Activated CD8-positive, alpha-beta T cell treated with anti-CD3 and anti-CD28 coated beads for 36 hours (primary cell): Measurements from ENCODE around the gene KXD1. TPM values are rescaled to one million over a fixed set of nuclear protein-coding genes. Genes with fewer than 3 reads are reported as not detected.

Experiments
- ATAC-seq: fragments of 200-7000 bp; cut with Tn5 transposase; one replicate; pipeline ENCODE4 v1.10.0; 2021; ENCODE audit warnings: mild to moderate bottlenecking, moderate library complexity
- CTCF ChIA-PET: fragments of 350-600 bp; sonication (Branson Sonifier 250); formaldehyde crosslinking; loops from one replicate; lab custom pipeline; 2021; ENCODE audit warnings: antibody characterized with exemption; lab: Charles Lee
- POLR2A ChIA-PET: fragments of 350-600 bp; sonication (Branson Sonifier 250); formaldehyde crosslinking; loops from one replicate; lab custom pipeline; 2021; ENCODE audit warnings: antibody characterized with exemption; lab: Charles Lee
- DNase-seq: peaks from one replicate; pipeline ENCODE4 v3.0.0-alpha.2; 2020
- H3K27ac Mint-ChIP-seq: one replicate; pipeline ENCODE4 v1.8.0; 2021; ENCODE audit warnings: mild to moderate bottlenecking, mixed read lengths
- H3K27me3 Mint-ChIP-seq: one replicate; pipeline ENCODE4 v1.8.0; 2021; ENCODE audit warnings: mixed read lengths
- H3K36me3 Mint-ChIP-seq: one replicate; pipeline ENCODE4 v1.8.0; 2021; ENCODE audit warnings: low read depth, mixed read lengths
- H3K4me1 Mint-ChIP-seq: one replicate; pipeline ENCODE4 v1.8.0; 2021; ENCODE audit warnings: low read depth, mixed read lengths
- H3K4me3 Mint-ChIP-seq: one replicate; pipeline ENCODE4 v1.8.0; 2021; ENCODE audit warnings: mild to moderate bottlenecking, moderate library complexity, mixed read lengths
- H3K9me3 Mint-ChIP-seq: one replicate; pipeline ENCODE4 v1.8.0; 2021; ENCODE audit warnings: mixed read lengths
- CTCF ChIP-seq: fragments of 200-600 bp; IDR thresholded peaks from one replicate; pipeline ENCODE4 v1.8.0; 2022; ENCODE audit warnings: antibody characterized with exemption, mild to moderate bottlenecking
- intact Hi-C: fragments of 100-400 bp; cut with micrococcal nuclease; formaldehyde crosslinking; loops from one replicate; pipeline ENCODE4 v1.10.0; 2022
- total RNA-seq, 2 experiments: library from RNA; stranded (reverse); gene quantifications; one replicate each; pipeline ENCODE4 v1.2.3, GENCODE V29; 2021

The KXD1 gene
- total RNA-seq, 2 experiments from 2014 or later = 137 to 142 TPM

GRCh38 chr19:18603958-18604819, 46.5 kb downstream of the KXD1 start:
- ATAC-seq = no peak
- DNase-seq = no peak
- Mint-ChIP-seq H3K36me3 (no peaks in the 10 kb centered on the region), H3K27me3 (peaks cover 55% of the 10 kb centered on the region), H3K9me3 (no peaks in the 10 kb centered on the region), H3K27ac (no peak overlapping the region), H3K4me3 (no peak overlapping the region), H3K4me1 (peaks cover 4% of the 10 kb centered on the region)
- CTCF ChIA-PET = interaction anchor here (1.3 kb wide), 1 partner anchor 83 kb away, joined by 4 read pairs; no protein-coding TSS in a partner anchor
- no peak for TF ChIP-seq CTCF
- intact Hi-C loops = no loop called here
- POLR2A ChIA-PET = interaction anchor here (0.6 to 1.2 kb wide), 2 partner anchors 10 to 235 kb away, joined by 3 read pairs; no protein-coding TSS in a partner anchor

GRCh38 chr19:18604820-18605159, 47.1 kb downstream of the KXD1 start:
- no peak for ATAC-seq
- intact Hi-C loops = no loop called here
- POLR2A ChIA-PET = interaction anchor here (0.6 to 1.2 kb wide), 2 partner anchors 10 to 235 kb away, joined by 3 read pairs; no protein-coding TSS in a partner anchor

GRCh38 chr19:18605196-18605545, 47.5 kb downstream of the KXD1 start:
- ATAC-seq (no peak), DNase-seq (no peak)
- intact Hi-C loops = no loop called here
- Mint-ChIP-seq H3K4me3 (no peak overlapping the region), H3K27me3 (peaks cover 64% of the 10 kb centered on the region), H3K36me3 (no peaks in the 10 kb centered on the region), H3K9me3 (no peaks in the 10 kb centered on the region), H3K4me1 (peaks cover 4% of the 10 kb centered on the region), H3K27ac (no peak overlapping the region)
- ChIA-PET CTCF (no interaction called here), POLR2A (interaction anchor here (0.6 to 1.2 kb wide), 2 partner anchors 11 to 234 kb away, joined by 3 read pairs; no protein-coding TSS in a partner anchor)
- no peak for TF ChIP-seq CTCF

More at GRCh38 chr19:18604820-18605159, 47.1 kb downstream of the KXD1 start:
- no peaks in the 10 kb centered on the region for H3K36me3 Mint-ChIP-seq
- no peak for TF ChIP-seq CTCF
- peaks cover 4% of the 10 kb centered on the region for H3K4me1 Mint-ChIP-seq
- H3K27ac Mint-ChIP-seq = no peak overlapping the region
- CTCF ChIA-PET = no interaction called here
- no peak for DNase-seq
- peaks cover 61% of the 10 kb centered on the region for H3K27me3 Mint-ChIP-seq
- H3K4me3 Mint-ChIP-seq = no peak overlapping the region
- H3K9me3 Mint-ChIP-seq = no peaks in the 10 kb centered on the region

GRCh38 chr19:18605546-18606280, 48.0 kb downstream of the KXD1 start:
- ChIA-PET POLR2A (no interaction called here), CTCF (no interaction called here)
- ATAC-seq = no peak
- H3K4me1 Mint-ChIP-seq = peaks cover 4% of the 10 kb centered on the region
- H3K36me3 Mint-ChIP-seq = no peaks in the 10 kb centered on the region
- no peaks in the 10 kb centered on the region for H3K9me3 Mint-ChIP-seq
- H3K4me3 Mint-ChIP-seq = no peak overlapping the region
- intact Hi-C loops = no loop called here
- DNase-seq = no peak
- H3K27ac Mint-ChIP-seq = no peak overlapping the region
- TF ChIP-seq CTCF = no peak
- peaks cover 68% of the 10 kb centered on the region for H3K27me3 Mint-ChIP-seq
